ENCODE measurements around the gene SHTN1. TPM values are rescaled to one million over a fixed set of nuclear protein-coding genes. Genes with fewer than 3 reads are reported as not detected.

The SHTN1 gene
- total and polyA plus RNA-seq, 2 of the 4 experiments (the other 2 are of a cell fraction), result 0.54 to 2.3 TPM

- no peak overlapping the region for H4K5ac ChIP-seq (ENCODE audit: low read depth, low read length)
- H3K4me1 ChIP-seq (ENCODE audit: control insufficient read depth, insufficient read depth, low read length), result no peaks in the 10 kb centered on the region
- no peak overlapping the region for H3K4me2 ChIP-seq (ENCODE audit: low read depth, low read length)
- H3K27me3 ChIP-seq (ENCODE audit: control insufficient read depth, insufficient read depth, low read length), result peaks cover 7% of the 10 kb centered on the region
- no peak overlapping the region for H3K18ac ChIP-seq (ENCODE audit: low read depth, low read length)
- CTCF ChIA-PET, result no interaction called here
- H3K4me3 ChIP-seq (ENCODE audit: insufficient read depth, low read depth, low read length), result no peak overlapping the region
- H3K23ac ChIP-seq (ENCODE audit: low read depth, low read length), result no peak overlapping the region
- no peak overlapping the region for H3K27ac ChIP-seq (ENCODE audit: insufficient read depth, low read length)
- H4K8ac ChIP-seq (ENCODE audit: low read depth in 2 of 2, low read length in 2 of 2), result no peak overlapping the region
- H3K79me1 ChIP-seq (ENCODE audit: low read depth in 1 of 2, low read length in 2 of 2), result no peaks in the 10 kb centered on the region
- no CpG with 5 or more reads among the region's 4 CpGs for WGBS, 2 experiments (ENCODE audit: extremely low coverage in 2 of 2, insufficient read length in 1 of 2)
- in situ Hi-C loops (cut with MboI; ENCODE audit: low sequenced_read_pairs) (no loop called here), intact Hi-C loops (cut with micrococcal nuclease) (no loop called here), dilution Hi-C loops (cut with HindIII; ENCODE audit: low sequenced_read_pairs, unreplicated experiment) (no loop called here)
- H3K4ac ChIP-seq (ENCODE audit: low read depth, low read length), result no peak overlapping the region
- BruUV-seq (replicated peaks), result no TSS peak
- no peak overlapping the region for H3K14ac ChIP-seq (replicated peaks; ENCODE audit: low read depth, low read length)
- TF ChIP-seq RCOR1 (IDR thresholded peaks at IDR 0.05; ENCODE audit: insufficient replicate concordance, low read length), result no peak
- TF ChIP-seq POLR2A (IDR thresholded peaks at IDR 0.05; ENCODE audit: low read depth, low read length), result no peak
- no peak for TF ChIP-seq USF2 (IDR thresholded peaks at IDR 0.05; ENCODE audit: low read depth, low read length)
- no peak for TF ChIP-seq FOS (IDR thresholded peaks at IDR 0.05; ENCODE audit: low read depth, low read length)
- no peak for TF ChIP-seq CTCF (conservative IDR thresholded peaks at IDR 0.05; ENCODE audit: low read depth, low read length)
- TF ChIP-seq CEBPB (IDR thresholded peaks at IDR 0.05; ENCODE audit: low read depth, low read length), result no peak
- TF ChIP-seq CHD1 (IDR thresholded peaks at IDR 0.05; ENCODE audit: low read depth, low read length), result no peak
- no peak for TF ChIP-seq NFE2L2 (IDR thresholded peaks at IDR 0.05; ENCODE audit: low read depth, low read length)
- no peak for TF ChIP-seq RFX5 (IDR thresholded peaks at IDR 0.05; ENCODE audit: low read depth, low read length)
- no peak for TF ChIP-seq BHLHE40 (IDR thresholded peaks at IDR 0.05; ENCODE audit: low read depth, low read length)
- TF ChIP-seq MAFK (IDR thresholded peaks at IDR 0.05; ENCODE audit: low read depth, low read length), result no peak
- no peak for TF ChIP-seq ELK1 (IDR thresholded peaks at IDR 0.05; ENCODE audit: borderline replicate concordance, low read depth, low read length)
- TF ChIP-seq MXI1 (IDR thresholded peaks at IDR 0.05; ENCODE audit: borderline replicate concordance, low read depth, low read length), result no peak
- no peak for TF ChIP-seq SMC3 (IDR thresholded peaks at IDR 0.05; ENCODE audit: low read depth, low read length)
- TF ChIP-seq MAZ (IDR thresholded peaks at IDR 0.05; ENCODE audit: borderline replicate concordance, low read depth, low read length), result no peak
- TF ChIP-seq RAD21 (IDR thresholded peaks at IDR 0.05; ENCODE audit: low read length), result no peak
- H3K36me3 ChIP-seq (ENCODE audit: control insufficient read depth, insufficient read depth, low read length), result no peaks in the 10 kb centered on the region
- no peaks in the 10 kb centered on the region for H3K9me1 ChIP-seq (ENCODE audit: insufficient read depth, low read length)
- no peaks in the 10 kb centered on the region for H3K9me3 ChIP-seq (ENCODE audit: control insufficient read depth, insufficient read depth, low read length)
- H3K56ac ChIP-seq (ENCODE audit: extremely low read depth, insufficient read depth, low read length), result no peak overlapping the region
- no peak overlapping the region for H2BK15ac ChIP-seq (ENCODE audit: low read depth, low read length)
- no peak for ATAC-seq (ENCODE audit: low read depth)
- H2AK9ac ChIP-seq (replicated peaks; ENCODE audit: low read depth, low read length, poor library complexity), result no peak overlapping the region
- H4K20me1 ChIP-seq (ENCODE audit: insufficient read depth, low read length), result no peaks in the 10 kb centered on the region
- no peak overlapping the region for H2AFZ ChIP-seq (replicated peaks; ENCODE audit: low read length, poor library complexity)
- POLR2A ChIA-PET (ENCODE audit: unreplicated experiment), result no interaction called here
- no peak overlapping the region for H2BK20ac ChIP-seq (ENCODE audit: low read depth, low read length)
- DNase-seq, result no peak
- no peak overlapping the region for H2AK5ac ChIP-seq (ENCODE audit: low read depth, low read length)
- H3K9ac ChIP-seq (ENCODE audit: low read depth, low read length), result no peak overlapping the region
- H4K91ac ChIP-seq (ENCODE audit: insufficient read depth, low read depth, low read length), result no peak overlapping the region
- H2BK5ac ChIP-seq (ENCODE audit: low read depth, low read length, poor library complexity, severe bottlenecking), result no peak overlapping the region
- H2BK120ac ChIP-seq (ENCODE audit: low read depth, low read length), result no peak overlapping the region
Measured at GRCh38 chr10:116868198-116868676, 136.8 kb downstream of the SHTN1 start.
